NOMO-1 treated with DMSO at 0.1 percent for 48 hours (cell line): Measurements from ENCODE around the gene B3GNT5.
"Not testable (repeated sequence)": the region's sequence is repeated elsewhere in the genome, so short reads cannot be mapped to it uniquely, and the experiment has no call there.

Experiments used
- DNase-seq: peaks from one replicate; lab custom pipeline; 2025; ENCODE audit not compliant: unreplicated experiment; lab: John Stamatoyannopoulos, UW

The B3GNT5 gene

GRCh38 chr3:183229178-183229577 is 23.9 kb upstream of the B3GNT5 start:
- DNase-seq: no peak

GRCh38 chr3:183230251-183230650 is 22.8 kb upstream of the B3GNT5 start:
- DNase-seq: not testable (repeated sequence)

- no peak for DNase-seq
These were observed 22.2 kb upstream of the B3GNT5 start for GRCh38 chr3:183230826-183231225.

- DNase-seq: peak; percentile 28
These were observed 19.1 kb upstream of the B3GNT5 start for GRCh38 chr3:183233966-183234365.

GRCh38 chr3:183239046-183239445 is 14.0 kb upstream of the B3GNT5 start:
- no peak for DNase-seq

- DNase-seq: no peak
These were observed 10.6 kb upstream of the B3GNT5 start for GRCh38 chr3:183242431-183242830.

- peak; percentile 77 for DNase-seq
These were observed 8.8 kb upstream of the B3GNT5 start for GRCh38 chr3:183244219-183244618.

- DNase-seq: peak; percentile 51
These were observed 8.0 kb upstream of the B3GNT5 start for GRCh38 chr3:183244981-183245476.

- DNase-seq: no peak
These were observed 6.0 kb upstream of the B3GNT5 start for GRCh38 chr3:183247011-183247589.

- no peak for DNase-seq
These were observed 3.9 kb upstream of the B3GNT5 start for GRCh38 chr3:183249006-183249718.

- no peak for DNase-seq
These were observed 803 bp upstream of the B3GNT5 start for GRCh38 chr3:183252118-183252782.

- peak; percentile 49 for DNase-seq
These were observed 754 bp downstream of the B3GNT5 start for GRCh38 chr3:183253528-183254486.

GRCh38 chr3:183254487-183255347 is 1.7 kb downstream of the B3GNT5 start:
- peak; percentile 35 for DNase-seq

- no peak for DNase-seq
These were observed 2.3 kb downstream of the B3GNT5 start for GRCh38 chr3:183255348-183255730.

- no peak for DNase-seq
These were observed 6.0 kb downstream of the B3GNT5 start for GRCh38 chr3:183259087-183259486.

GRCh38 chr3:183259621-183260020 is 6.6 kb downstream of the B3GNT5 start:
- DNase-seq: no peak

GRCh38 chr3:183260167-183260904 is 7.3 kb downstream of the B3GNT5 start:
- peak; percentile 99 for DNase-seq

GRCh38 chr3:183261151-183261724 is 8.2 kb downstream of the B3GNT5 start:
- no peak for DNase-seq

GRCh38 chr3:183262875-183263378 is 9.9 kb downstream of the B3GNT5 start:
- DNase-seq: no peak
